Thoracic aorta (tissue), 2 donors: ENCODE measurements around the gene PTHLH. TPM values are rescaled to one million over a fixed set of nuclear protein-coding genes. Genes with fewer than 3 reads are reported as not detected.

Experiments
- ATAC-seq: fragments of 150-250 bp; one replicate; pipeline ENCODE4 v1.8.0; 2017; ENCODE audit warnings: low read depth; ENCODE audit not compliant: insufficient number of reproducible peaks, low FRiP score
- DNase-seq: peaks from one replicate; pipeline ENCODE4 v3.0.0-alpha.2; 2020; ENCODE audit warnings: low spot score
- H3K27ac ChIP-seq, 2 donors: fragments of 200-600 bp; sonication (generic); 1 replicate in 1 of 2; 2 replicates in 1 of 2; pipeline ENCODE4 v1.5.1; 2016; ENCODE audit warnings: mild to moderate bottlenecking in 2 of 2, moderate library complexity in 2 of 2
- H3K27me3 ChIP-seq: fragments of 200-600 bp; sonication (generic); replicated peaks from 2 replicates; pipeline ENCODE4 v1.6.0; 2016; ENCODE audit warnings: mild to moderate bottlenecking; ENCODE audit not compliant: insufficient read depth
- H3K36me3 ChIP-seq: fragments of 200-600 bp; sonication (generic); one replicate; pipeline ENCODE4 v1.5.1; 2016
- H3K4me1 ChIP-seq, 2 donors: fragments of 200-600 bp; sonication (generic); 1 replicate in 1 of 2; 2 replicates in 1 of 2; pipeline versions ENCODE4 v1.5.1 to v1.6.0; 2016; ENCODE audit warnings: low read depth in 2 of 2, mild to moderate bottlenecking in 1 of 2; ENCODE audit not compliant: control insufficient read depth in 1 of 2
- H3K4me3 ChIP-seq: fragments of 200-600 bp; sonication (generic); 2 replicates; pipeline ENCODE4 v1.5.1; 2016; ENCODE audit warnings: mild to moderate bottlenecking
- H3K9me3 ChIP-seq: fragments of 200-600 bp; sonication (generic); 2 replicates; pipeline ENCODE4 v1.5.1; 2016
- CTCF ChIP-seq: fragments of 200-600 bp; sonication (generic); IDR thresholded peaks from one replicate; pipeline ENCODE4 v1.5.1; 2019; ENCODE audit warnings: antibody characterized with exemption
- total RNA-seq, 2 donors: library from RNA; depleted of rRNA; stranded (reverse); fragments of >200 nt; gene quantifications; one replicate each; pipeline versions ENCODE4 v1.1.0 to v1.2.3, GENCODE V29; 2016

The PTHLH gene
- total RNA-seq, 2 donors from 2014 or later = 5.6 to 8.1 TPM

DNA sequence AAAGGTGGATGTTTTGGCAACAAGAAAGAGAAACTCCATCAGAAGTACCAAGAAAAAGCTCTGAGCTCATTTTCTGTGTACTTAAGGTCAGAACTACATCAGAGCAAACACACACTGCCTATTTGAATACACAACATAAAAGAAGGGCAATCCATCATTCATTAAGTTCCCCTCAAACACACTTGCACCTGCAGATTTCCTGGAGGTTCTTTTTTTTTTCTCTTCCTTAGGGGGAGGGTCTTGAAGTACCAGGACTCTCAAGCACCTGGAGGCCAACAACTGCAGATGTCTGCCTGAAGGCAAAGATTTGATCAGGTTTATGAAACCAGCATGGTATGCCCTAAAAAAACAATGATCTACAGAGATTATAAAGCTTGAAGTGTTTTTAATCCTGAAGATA is 26.1 kb upstream of the PTHLH start:
- no peaks in the 10 kb centered on the region for H3K27me3 ChIP-seq
- ATAC-seq (no peak), DNase-seq (no peak)
- H3K4me1 ChIP-seq = no peaks in the 10 kb centered on the region
- H3K27ac ChIP-seq = no peak overlapping the region
- no peak for TF ChIP-seq CTCF
- H3K9me3 ChIP-seq = no peaks in the 10 kb centered on the region
- H3K4me3 ChIP-seq = no peak overlapping the region
- H3K36me3 ChIP-seq = no peaks in the 10 kb centered on the region

DNA sequence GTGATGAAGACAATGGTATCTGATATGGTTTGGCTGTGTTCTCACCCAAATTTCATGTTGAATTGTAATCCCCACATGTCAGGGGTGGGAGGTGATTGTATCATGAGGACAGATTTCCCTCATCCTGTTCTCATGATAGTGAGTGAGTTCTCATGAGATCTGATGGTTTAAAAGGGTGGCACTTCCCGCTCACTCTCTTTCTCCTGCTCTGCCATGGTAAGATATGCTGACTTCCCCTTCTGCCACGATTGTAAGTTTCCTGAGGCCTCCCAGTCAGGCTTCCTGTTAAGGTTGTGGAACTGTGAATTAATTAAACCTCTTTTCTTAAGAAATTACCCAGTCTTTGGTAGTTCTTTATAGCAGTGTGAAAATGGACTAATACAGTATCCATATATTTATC is 25.6 kb upstream of the PTHLH start:
- no peak for TF ChIP-seq CTCF
- H3K27me3 ChIP-seq = no peaks in the 10 kb centered on the region
- no peaks in the 10 kb centered on the region for H3K9me3 ChIP-seq
- DNase-seq (no peak), ATAC-seq (no peak)
- H3K36me3 ChIP-seq = no peaks in the 10 kb centered on the region
- H3K4me3 ChIP-seq = no peak overlapping the region
- H3K27ac ChIP-seq = no peak overlapping the region
- H3K4me1 ChIP-seq = no peaks in the 10 kb centered on the region

DNA sequence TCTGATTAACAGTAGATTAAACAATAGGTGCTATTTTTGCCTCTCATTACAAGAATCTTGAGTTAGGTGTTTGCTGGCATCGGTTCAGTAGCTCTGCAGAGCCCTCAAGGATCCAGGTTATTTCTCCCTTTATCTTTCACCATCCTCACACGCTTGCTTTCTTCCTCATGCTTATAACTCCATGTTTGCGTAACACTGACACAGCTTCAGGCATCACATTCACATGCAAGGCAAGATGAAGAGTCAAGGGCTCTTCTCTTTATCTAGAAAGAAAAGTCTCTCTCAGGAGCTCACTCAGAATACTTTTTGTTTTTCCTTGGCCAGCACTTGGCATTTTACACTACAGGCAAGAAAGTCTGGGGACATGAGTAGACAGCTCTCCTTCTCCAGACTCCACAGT is 24.2 kb upstream of the PTHLH start:
- Histone ChIP-seq H3K4me3 (no peak overlapping the region), H3K27ac (no peak overlapping the region), H3K36me3 (no peaks in the 10 kb centered on the region), H3K27me3 (no peaks in the 10 kb centered on the region), H3K4me1 (no peaks in the 10 kb centered on the region), H3K9me3 (no peaks in the 10 kb centered on the region)
- no peak for TF ChIP-seq CTCF
- ATAC-seq = no peak
- DNase-seq = no peak

- TF ChIP-seq CTCF = no peak
- H3K4me3 ChIP-seq = no peak overlapping the region
- ATAC-seq (no peak), DNase-seq (no peak)
- H3K36me3 ChIP-seq = no peaks in the 10 kb centered on the region
- no peaks in the 10 kb centered on the region for H3K9me3 ChIP-seq
- H3K4me1 ChIP-seq = no peaks in the 10 kb centered on the region
- no peaks in the 10 kb centered on the region for H3K27me3 ChIP-seq
- no peak overlapping the region for H3K27ac ChIP-seq
These were observed 22.9 kb upstream of the PTHLH start for GRCh38 chr12:27995406-27995805.

- H3K9me3 ChIP-seq = no peaks in the 10 kb centered on the region
- no peak for DNase-seq
- no peaks in the 10 kb centered on the region for H3K36me3 ChIP-seq
These were observed 16.2 kb upstream of the PTHLH start for GRCh38 chr12:27988594-27989233.

More at GRCh38 chr12:27988594-27989233, 16.2 kb upstream of the PTHLH start:
- H3K4me1 ChIP-seq = no peaks in the 10 kb centered on the region
- no peak overlapping the region for H3K27ac ChIP-seq
- no peak for TF ChIP-seq CTCF
- no peak overlapping the region for H3K4me3 ChIP-seq
- no peaks in the 10 kb centered on the region for H3K27me3 ChIP-seq
- ATAC-seq = no peak
